Endothelial cell of umbilical vein (primary cell): ENCODE measurements around the gene OLFML2A. TPM values are rescaled to one million over a fixed set of nuclear protein-coding genes. Genes with fewer than 3 reads are reported as not detected.

ENCODE experiments used
- BruUV-seq: library from RNA; stranded (reverse); fragments of 400-500 nt; replicated peaks from 2 replicates; lab custom pipeline; 2021; lab: Mats Ljungman, UMichigan
- CTCF ChIA-PET: fragments of 300-600, 350-600 bp; sonication (Branson Sonifier 250); formaldehyde crosslinking; loops from one replicate; lab custom pipeline; 2021; ENCODE audit warnings: antibody characterized with exemption, inconsistent platforms; lab: Charles Lee
- POLR2A ChIA-PET: fragments of 300-600, 350-600 bp; sonication (Branson Sonifier 250); formaldehyde crosslinking; loops from one replicate; lab custom pipeline; 2021; ENCODE audit warnings: antibody characterized with exemption, inconsistent platforms; lab: Charles Lee
- DNase-seq: peaks from one replicate; pipeline ENCODE4 v3.0.0-alpha.2; 2011; ENCODE audit warnings: low read depth, low spot score
- FAIRE-seq: peaks from 2 replicates; lab custom pipeline; 2011; peaks lifted over from hg19 to GRCh38; lab: Jason Lieb, UNC
- H2AFZ ChIP-seq: 2 replicates; pipeline ENCODE4 v1.6.0; 2012; ENCODE audit warnings: low read depth, low read length, control low read depth, inconsistent platforms
- H3K27ac ChIP-seq: 2 replicates; pipeline ENCODE4 v1.5.1; 2011; ENCODE audit warnings: low read depth, mild to moderate bottlenecking, control low read depth, low read length, moderate library complexity; ENCODE audit not compliant: insufficient read depth
- H3K27me3 ChIP-seq, 2 experiments: 2 replicates each; pipeline versions ENCODE4 v1.6.0 to v1.6.1; 2011; ENCODE audit warnings: low read length in 2 of 2, mixed read lengths in 1 of 2; ENCODE audit not compliant: control insufficient read depth in 2 of 2, insufficient read depth in 2 of 2
- H3K36me3 ChIP-seq, 2 experiments: 2 replicates in 1 of 2; 3 replicates in 1 of 2; pipeline ENCODE4 v1.5.1; 2011; ENCODE audit warnings: low read length in 2 of 2, mild to moderate bottlenecking in 1 of 2, moderate library complexity in 1 of 2; ENCODE audit not compliant: control insufficient read depth in 2 of 2, insufficient read depth in 2 of 2; ENCODE audit errors: extremely low read depth in 1 of 2
- H3K4me1 ChIP-seq: 3 replicates; pipeline ENCODE4 v1.5.1; 2011; ENCODE audit warnings: mild to moderate bottlenecking, low read length; ENCODE audit not compliant: control insufficient read depth, insufficient read depth; ENCODE audit errors: extremely low read depth
- H3K4me2 ChIP-seq: 2 replicates; pipeline ENCODE4 v1.6.1; 2011; ENCODE audit warnings: low read length, control low read depth, mixed read lengths; ENCODE audit not compliant: insufficient read depth
- H3K4me3 ChIP-seq, 3 experiments: fragments of 200-600 bp in 1 of 3; sonication (generic), shearing (Covaris generic) in 1 of 3; replicated peaks in 1 of 3; 2 replicates each; pipeline ENCODE4 v1.5.1; 2011 to 2016; ENCODE audit warnings: control low read depth in 3 of 3, low read length in 3 of 3, mild to moderate bottlenecking in 2 of 3, inconsistent platforms in 1 of 3, low read depth in 1 of 3, moderate library complexity in 1 of 3; ENCODE audit not compliant: insufficient read depth in 1 of 3
- H3K79me2 ChIP-seq: 2 replicates; pipeline ENCODE4 v1.6.0; 2012; ENCODE audit warnings: low read length, inconsistent platforms; ENCODE audit not compliant: control insufficient read depth, insufficient read depth
- H3K9ac ChIP-seq: replicated peaks from 2 replicates; pipeline ENCODE3; 2011; ENCODE audit warnings: low read length, control low read depth; ENCODE audit not compliant: insufficient read depth; ENCODE audit errors: extremely low read depth
- H3K9me1 ChIP-seq: replicated peaks from 3 replicates; pipeline ENCODE4 v1.6.0; 2011; ENCODE audit warnings: mild to moderate bottlenecking, low read length; ENCODE audit not compliant: control insufficient read depth, insufficient read depth; ENCODE audit errors: extremely low read depth
- H3K9me3 ChIP-seq: replicated peaks from 2 replicates; pipeline ENCODE4 v1.5.1; 2012; ENCODE audit warnings: low read length, inconsistent platforms; ENCODE audit not compliant: control insufficient read depth, insufficient read depth
- H4K20me1 ChIP-seq: replicated peaks from 2 replicates; pipeline ENCODE3; 2011; ENCODE audit warnings: mild to moderate bottlenecking, low read length; ENCODE audit not compliant: control insufficient read depth, insufficient read depth; ENCODE audit errors: extremely low read depth
- CTCF ChIP-seq, 2 donors: IDR thresholded peaks; 1 replicate in 1 of 2; 2 replicates in 1 of 2; pipeline ENCODE4 v1.5.1; 2011; ENCODE audit warnings: low read length in 2 of 2, mild to moderate bottlenecking in 2 of 2, moderate library complexity in 2 of 2, control low read depth in 1 of 2, inconsistent platforms in 1 of 2, low read depth in 1 of 2; ENCODE audit not compliant: insufficient read depth in 1 of 2; ENCODE audit errors: extremely low read depth in 1 of 2
- EZH2 ChIP-seq: IDR thresholded peaks from 2 replicates; pipeline ENCODE4 v1.6.1; 2012; ENCODE audit warnings: borderline replicate concordance, low read depth, mild to moderate bottlenecking, moderate library complexity, low read length, inconsistent platforms; ENCODE audit not compliant: severe bottlenecking
- FOS ChIP-seq: IDR thresholded peaks from 2 replicates; pipeline ENCODE4 v1.6.1; 2011; ENCODE audit warnings: mild to moderate bottlenecking, low read length, moderate library complexity, borderline replicate concordance; ENCODE audit not compliant: insufficient read depth
- GATA2 ChIP-seq: IDR thresholded peaks from 2 replicates; pipeline ENCODE4 v1.7.0; 2011; ENCODE audit warnings: low read depth, mild to moderate bottlenecking, moderate library complexity, mixed read lengths, low read length; ENCODE audit not compliant: insufficient read length, insufficient read depth
- JUN ChIP-seq: IDR thresholded peaks from 2 replicates; pipeline ENCODE4 v1.6.1; 2011; ENCODE audit warnings: borderline replicate concordance, low read depth; ENCODE audit not compliant: insufficient read length, insufficient read depth
- MYC ChIP-seq: IDR thresholded peaks from one replicate; pipeline ENCODE4 v1.6.1; 2011; ENCODE audit warnings: mild to moderate bottlenecking, low read depth, low read length
- POLR2A ChIP-seq: IDR thresholded peaks from 2 replicates; pipeline ENCODE4 v1.6.1; 2012; ENCODE audit warnings: low read depth, mild to moderate bottlenecking, control low read depth, low read length
- POLR2AphosphoS5 ChIP-seq: IDR thresholded peaks from 2 replicates; pipeline ENCODE4 v1.6.1; 2012; ENCODE audit warnings: low read depth, mild to moderate bottlenecking, control low read depth, low read length, moderate library complexity; ENCODE audit not compliant: insufficient read depth
- dilution Hi-C: fragments of 300-500 bp; cut with MboI; formaldehyde crosslinking; loops from one replicate; pipeline ENCODE4 v1.15.0; 2019; ENCODE audit warnings: low sequenced_read_pairs; ENCODE audit not compliant: extremely low pct_ligation_motif_present
- intact Hi-C: fragments of 100-400 bp; cut with micrococcal nuclease; formaldehyde crosslinking; loops from one replicate; pipeline ENCODE4 v1.10.0; 2022
- polyA plus RNA-seq, 4 experiments: library from polyadenylated mRNA; depleted of rRNA in 3 of 4; stranded (reverse) in 3 of 4; unstranded in 1 of 4; fragments of >200 nt; gene quantifications; 2 replicates each; pipeline versions ENCODE4 v1.2.1 to v1.2.3, GENCODE V29; 2011 to 2012; ENCODE audit warnings: missing spikeins in 1 of 4
- total RNA-seq: library from RNA; stranded (reverse); gene quantifications from 2 replicates; pipeline ENCODE4 v1.2.3, GENCODE V29; 2021
- TF ChIP-seq, protein P1 (sequence below): IDR thresholded peaks from 2 replicates; pipeline ENCODE4 v1.6.1; 2011; ENCODE audit not compliant: insufficient read depth, insufficient read length

OLFML2A gene
- total and polyA plus RNA-seq, 2 donors (not counting 3 experiments of a cell fraction or from before 2014, with no cell fraction given) = 0.92 to 1.1 TPM

- intact Hi-C loops = no loop called here
- POLR2A ChIA-PET = no interaction called here
These were observed 12.6 kb downstream of the OLFML2A start for GRCh38 chr9:124789531-124789930.

GRCh38 chr9:124790301-124790700, 13.4 kb downstream of the OLFML2A start:
- no peaks in the 10 kb centered on the region for H4K20me1 ChIP-seq
- no peak overlapping the region for H3K9ac ChIP-seq
- H2AFZ ChIP-seq = no peak overlapping the region
- DNase-seq = no peak
- POLR2A ChIA-PET = no interaction called here
- no peaks in the 10 kb centered on the region for H3K4me1 ChIP-seq
- H3K9me1 ChIP-seq = no peaks in the 10 kb centered on the region
- FAIRE-seq = no peak
- no peaks in the 10 kb centered on the region for H3K79me2 ChIP-seq
- no peak overlapping the region for H3K4me2 ChIP-seq
- no peak overlapping the region for H3K27ac ChIP-seq
- no peak overlapping the region for H3K4me3 ChIP-seq
- BruUV-seq = no TSS peak
- CTCF ChIA-PET = interaction anchor here (1.1 to 2.5 kb wide), 5 partner anchors 11 to 62 kb away, joined by 3 to 14 read pairs (median 5); partner anchors contain the start of genes OLFML2A and WDR38
- no peaks in the 10 kb centered on the region for H3K36me3 ChIP-seq
- H3K9me3 ChIP-seq = no peaks in the 10 kb centered on the region
- H3K27me3 ChIP-seq = peaks cover 0 to 3% of the 10 kb centered on the region in 2 experiments
- dilution Hi-C loops (no loop called here), intact Hi-C loops (no loop called here)
- TF ChIP-seq EZH2 = no peak
- TF ChIP-seq POLR2A = no peak
- no peak for TF ChIP-seq CTCF (IDR thresholded peaks at IDR 0.05; ENCODE audit: extremely low read depth in 1 of 2, insufficient read depth in 1 of 2, low read depth in 1 of 2, low read length in 2 of 2)
- TF ChIP-seq POLR2AphosphoS5 = no peak
- TF ChIP-seq, protein P1, sequence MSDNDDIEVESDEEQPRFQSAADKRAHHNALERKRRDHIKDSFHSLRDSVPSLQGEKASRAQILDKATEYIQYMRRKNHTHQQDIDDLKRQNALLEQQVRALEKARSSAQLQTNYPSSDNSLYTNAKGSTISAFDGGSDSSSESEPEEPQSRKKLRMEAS = no peak
- no peak for TF ChIP-seq MYC
- no peak for TF ChIP-seq FOS
- TF ChIP-seq JUN = no peak
- no peak for TF ChIP-seq GATA2

More at GRCh38 chr9:124789531-124789930, 12.6 kb downstream of the OLFML2A start:
- no TSS peak for BruUV-seq
- Histone ChIP-seq H3K27me3 (peaks cover 0 to 3% of the 10 kb centered on the region in 2 experiments), H3K9ac (no peak overlapping the region), H3K4me2 (no peak overlapping the region), H3K4me3 (no peak overlapping the region), H2AFZ (no peak overlapping the region), H4K20me1 (no peaks in the 10 kb centered on the region), H3K27ac (no peak overlapping the region), H3K79me2 (no peaks in the 10 kb centered on the region), H3K36me3 (no peaks in the 10 kb centered on the region), H3K9me1 (no peaks in the 10 kb centered on the region), H3K4me1 (no peaks in the 10 kb centered on the region), H3K9me3 (no peaks in the 10 kb centered on the region)
- dilution Hi-C loops = no loop called here
- no peak for TF ChIP-seq JUN
- TF ChIP-seq MYC = no peak
- no peak for TF ChIP-seq EZH2
- FAIRE-seq = no peak
- no peak for DNase-seq
- CTCF ChIA-PET = interaction anchor here (1.1 to 2.5 kb wide), 5 partner anchors 10 to 63 kb away, joined by 3 to 14 read pairs (median 5); partner anchors contain the start of genes OLFML2A and WDR38
